ENCODE results near the gene MAGIX.

MAGIX gene

GRCh38 chrX:49183701-49184281 is 21.2 kb downstream of the MAGIX start:
- in situ Hi-C loops (cut with MboI; ENCODE audit: low sequenced_read_pairs), result no loop called here
- Histone ChIP-seq H3K9me3 (no peaks in the 10 kb centered on the region), H3K27me3 (ENCODE audit: low read depth) (no peaks in the 10 kb centered on the region), H3K36me3 (replicated peaks) (peaks cover 46% of the 10 kb centered on the region), H3K4me3 (peak overlapping the region; percentile 20), H3K4me1 (peaks cover 13% of the 10 kb centered on the region)
- DNase-seq (ENCODE audit: low spot score in 2 of 2), result peak in 1 of 2 experiments; percentile 64

DNA sequence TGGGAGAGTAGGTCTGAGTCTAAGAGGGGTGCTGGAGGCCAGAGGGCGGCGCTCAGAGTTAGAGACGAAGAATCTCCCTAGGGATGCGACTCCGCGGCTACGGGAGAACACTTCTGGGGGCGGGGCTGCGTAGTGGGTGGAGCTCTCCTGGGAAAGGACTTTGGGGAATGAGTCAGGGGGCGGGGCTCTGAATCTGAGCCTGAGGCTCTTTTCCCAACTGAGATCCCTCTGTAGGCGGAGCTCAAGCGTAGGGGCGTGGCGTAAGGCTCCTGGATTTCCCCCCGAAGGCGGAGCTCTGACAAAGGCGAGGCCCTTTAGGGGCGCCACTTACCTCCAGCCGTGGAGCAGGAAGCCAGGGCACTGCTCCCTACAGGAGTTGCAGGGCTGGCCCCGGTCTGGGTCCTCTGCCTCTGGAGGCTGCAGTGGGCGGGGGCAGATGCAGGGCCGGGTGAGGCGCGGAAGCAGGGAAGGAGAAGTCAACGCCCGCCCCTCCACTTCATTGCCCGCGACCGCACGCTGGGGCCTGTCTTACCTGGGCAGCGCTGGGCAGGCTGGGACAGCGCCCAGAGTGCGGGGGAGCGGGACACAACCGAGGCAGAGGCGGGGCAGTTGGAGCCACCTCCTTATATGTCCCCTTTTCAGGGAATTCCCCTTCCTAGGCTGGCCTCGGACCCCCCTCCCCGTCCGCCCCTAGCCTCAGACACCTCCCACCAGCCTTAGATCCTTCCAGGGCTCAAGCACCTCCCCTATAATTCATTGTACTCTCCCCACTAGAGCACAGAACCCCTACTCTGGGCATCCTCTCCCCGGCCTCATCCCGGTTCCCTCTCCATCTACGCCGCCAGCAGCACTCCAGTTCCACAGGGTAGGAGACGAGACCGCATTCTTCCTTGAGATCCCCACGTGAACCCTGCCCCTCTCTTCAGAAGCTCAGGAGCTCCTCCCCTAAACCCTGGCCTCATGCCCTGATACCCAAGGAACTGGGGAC is 22.0 kb downstream of the MAGIX start:
- Histone ChIP-seq H3K4me1 (peaks cover 21% of the 10 kb centered on the region), H3K4me3 (peak overlapping the region; percentile 74), H3K36me3 (replicated peaks) (peaks cover 38% of the 10 kb centered on the region), H3K9me3 (no peaks in the 10 kb centered on the region), H3K27me3 (ENCODE audit: low read depth) (no peaks in the 10 kb centered on the region)
- peak; percentile 95 to 100 for DNase-seq (ENCODE audit: low spot score in 2 of 2)
- in situ Hi-C loops (cut with MboI; ENCODE audit: low sequenced_read_pairs), result no loop called here

DNA sequence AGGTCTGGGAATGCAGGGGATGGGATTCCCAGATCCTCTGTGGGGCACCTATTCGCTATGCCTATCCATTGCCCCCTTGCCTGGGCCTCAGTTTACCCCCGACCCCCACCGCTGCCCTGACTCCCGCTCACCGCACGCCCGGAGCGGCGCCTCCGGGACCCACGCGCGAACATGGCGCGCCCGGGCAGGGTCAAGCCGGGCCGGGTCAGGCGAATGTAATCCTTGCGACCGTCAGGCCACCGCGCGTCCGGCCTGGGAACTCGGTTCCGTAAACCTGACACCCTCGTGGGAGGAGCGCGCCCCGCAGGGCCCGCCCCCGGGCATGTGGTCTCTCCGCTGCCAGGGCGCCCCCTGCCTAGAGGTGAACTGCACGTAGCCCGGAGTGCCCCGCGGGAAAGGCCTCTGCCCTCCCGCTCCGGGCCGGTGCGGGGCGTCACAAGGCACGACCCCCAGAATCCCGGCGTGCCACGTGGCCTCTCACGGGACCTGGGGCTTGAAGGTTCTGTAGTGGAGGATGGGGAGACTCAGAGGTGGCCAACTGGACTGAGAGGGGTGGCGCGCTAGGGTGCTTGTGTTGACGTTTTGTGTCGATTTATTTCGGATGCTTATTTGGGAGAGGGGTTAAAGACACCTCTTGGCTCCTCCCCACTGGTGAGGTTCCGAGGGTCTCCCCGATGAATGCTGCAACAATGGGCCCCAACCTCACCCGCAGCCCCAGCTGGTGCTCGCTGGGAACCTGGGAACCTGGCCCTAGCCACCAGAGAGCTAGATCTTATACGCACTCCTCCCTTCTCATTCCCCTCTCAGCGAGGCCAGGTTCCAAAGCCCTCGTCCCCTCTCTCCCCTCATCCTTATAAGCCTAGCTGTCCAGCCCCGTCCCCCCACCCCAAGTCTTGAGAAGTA is 23.8 kb downstream of the MAGIX start, which contains the start of gene PRICKLE3:
Gene PRICKLE3 (minus strand): TSS at position 249 of the 903 bp plus-strand sequence. CDS start 76 bp downstream, at position 173.
- Histone ChIP-seq H3K36me3 (replicated peaks) (peaks cover 25% of the 10 kb centered on the region), H3K4me1 (peaks cover 28% of the 10 kb centered on the region), H3K27me3 (ENCODE audit: low read depth) (no peaks in the 10 kb centered on the region), H3K9me3 (no peaks in the 10 kb centered on the region), H3K4me3 (peak within 1 kb of the TSS; percentile 74)
- in situ Hi-C loops (cut with MboI; ENCODE audit: low sequenced_read_pairs), result no loop called here
- DNase-seq (ENCODE audit: low spot score in 2 of 2), result peak; percentile 67 to 95

GRCh38 chrX:49187028-49187394 is 24.5 kb downstream of the MAGIX start:
- in situ Hi-C loops (cut with MboI; ENCODE audit: low sequenced_read_pairs), result no loop called here
- Histone ChIP-seq H3K36me3 (replicated peaks) (peaks cover 21% of the 10 kb centered on the region), H3K27me3 (ENCODE audit: low read depth) (no peaks in the 10 kb centered on the region), H3K4me3 (no peak overlapping the region), H3K9me3 (no peaks in the 10 kb centered on the region), H3K4me1 (peaks cover 28% of the 10 kb centered on the region)
- no peak for DNase-seq (ENCODE audit: low spot score in 2 of 2)

- Histone ChIP-seq H3K36me3 (replicated peaks) (peaks cover 15% of the 10 kb centered on the region), H3K9me3 (no peaks in the 10 kb centered on the region), H3K4me1 (peaks cover 28% of the 10 kb centered on the region), H3K27me3 (ENCODE audit: low read depth) (no peaks in the 10 kb centered on the region), H3K4me3 (no peak overlapping the region)
- no peak for DNase-seq (ENCODE audit: low spot score in 2 of 2)
- in situ Hi-C loops (cut with MboI; ENCODE audit: low sequenced_read_pairs), result no loop called here
Measured at GRCh38 chrX:49187526-49187925, 25.0 kb downstream of the MAGIX start.

- H3K4me3 ChIP-seq, result no peak overlapping the region
- DNase-seq (ENCODE audit: low spot score in 2 of 2), result peak in 1 of 2 experiments; percentile 68
- no peaks in the 10 kb centered on the region for H3K27me3 ChIP-seq (ENCODE audit: low read depth)
- no peaks in the 10 kb centered on the region for H3K9me3 ChIP-seq
- in situ Hi-C loops (cut with MboI; ENCODE audit: low sequenced_read_pairs), result no loop called here
- H3K4me1 ChIP-seq, result peaks cover 28% of the 10 kb centered on the region
- H3K36me3 ChIP-seq (replicated peaks), result peaks cover 5% of the 10 kb centered on the region
Measured at GRCh38 chrX:49188468-49189076, 26.0 kb downstream of the MAGIX start.

- no peaks in the 10 kb centered on the region for H3K27me3 ChIP-seq (ENCODE audit: low read depth)
- peaks cover 25% of the 10 kb centered on the region for H3K4me1 ChIP-seq
- no peak for DNase-seq (ENCODE audit: low spot score in 2 of 2)
- peak overlapping the region; percentile 34; the same call in 1 of the 2 replicates for H3K4me3 ChIP-seq
- no peaks in the 10 kb centered on the region for H3K9me3 ChIP-seq
- in situ Hi-C loops (cut with MboI; ENCODE audit: low sequenced_read_pairs), result no loop called here
- H3K36me3 ChIP-seq (replicated peaks), result no peaks in the 10 kb centered on the region
Measured at GRCh38 chrX:49189606-49190005, 27.0 kb downstream of the MAGIX start.

- Histone ChIP-seq H3K9me3 (no peaks in the 10 kb centered on the region), H3K4me1 (peaks cover 25% of the 10 kb centered on the region), H3K36me3 (replicated peaks) (no peaks in the 10 kb centered on the region), H3K27me3 (ENCODE audit: low read depth) (no peaks in the 10 kb centered on the region), H3K4me3 (peak overlapping the region; percentile 75)
- peak; percentile 97 to 100 for DNase-seq (ENCODE audit: low spot score in 2 of 2)
- in situ Hi-C loops (cut with MboI; ENCODE audit: low sequenced_read_pairs), result no loop called here
Measured at GRCh38 chrX:49190821-49191573, 28.4 kb downstream of the MAGIX start.

DNA sequence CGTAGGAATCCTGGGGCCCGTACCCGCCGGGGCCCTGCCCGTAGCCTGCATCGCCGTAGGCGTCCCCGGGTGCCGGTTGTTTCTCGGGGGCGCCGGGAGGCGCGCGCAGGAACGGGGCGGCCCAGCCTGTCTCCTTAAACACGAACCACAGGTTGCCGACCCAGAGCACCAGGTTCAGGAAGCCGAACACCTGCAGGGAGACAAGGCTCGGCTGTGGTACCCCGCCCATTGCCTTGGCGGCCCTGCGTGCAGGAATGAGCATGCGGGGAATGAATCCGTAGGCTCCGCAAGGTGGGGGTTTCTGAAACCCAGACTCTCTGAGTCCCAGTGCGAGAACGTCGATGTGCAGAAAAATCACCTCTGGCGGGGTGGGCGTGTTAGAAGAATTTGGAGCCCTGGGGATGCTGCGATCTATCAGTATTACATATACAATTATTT is 29.0 kb downstream of the MAGIX start:
- H3K36me3 ChIP-seq (replicated peaks), result no peaks in the 10 kb centered on the region
- H3K4me3 ChIP-seq, result peak overlapping the region; percentile 75
- no peaks in the 10 kb centered on the region for H3K27me3 ChIP-seq (ENCODE audit: low read depth)
- in situ Hi-C loops (cut with MboI; ENCODE audit: low sequenced_read_pairs), result no loop called here
- H3K4me1 ChIP-seq, result peaks cover 22% of the 10 kb centered on the region
- peak in 1 of 2 experiments; percentile 57 for DNase-seq (ENCODE audit: low spot score in 2 of 2)
- no peaks in the 10 kb centered on the region for H3K9me3 ChIP-seq

DNA sequence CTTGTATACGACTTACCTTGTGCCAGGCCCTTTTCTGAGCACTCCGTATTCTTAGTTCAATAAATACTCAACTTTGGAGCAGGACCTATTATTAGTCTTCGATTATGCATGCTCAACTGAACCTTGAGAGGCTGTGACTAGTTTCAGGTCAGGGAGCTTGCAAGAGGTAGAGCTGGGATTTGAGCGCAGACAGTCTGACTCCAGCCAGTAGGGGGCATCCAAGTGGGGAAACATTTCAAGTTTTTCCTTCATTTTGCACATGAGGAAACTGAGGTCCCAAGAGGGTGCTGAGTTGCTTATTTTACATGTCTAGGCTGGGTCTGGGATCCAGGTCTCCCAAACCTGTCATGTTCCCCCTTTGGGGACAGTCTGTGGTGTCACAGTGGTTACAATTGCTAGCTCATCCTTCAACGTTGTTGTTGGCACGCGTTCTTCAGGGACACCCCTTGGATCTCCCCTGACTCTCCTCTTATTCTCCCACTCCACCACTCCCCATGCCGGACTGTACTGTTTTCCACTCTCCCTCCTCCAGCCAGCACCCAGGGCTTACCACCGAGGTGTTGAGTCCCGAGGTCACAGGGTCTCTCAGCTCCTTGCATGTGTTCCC is 30.3 kb downstream of the MAGIX start:
- Histone ChIP-seq H3K4me1 (peaks cover 20% of the 10 kb centered on the region), H3K9me3 (no peaks in the 10 kb centered on the region), H3K36me3 (replicated peaks) (no peaks in the 10 kb centered on the region), H3K27me3 (ENCODE audit: low read depth) (no peaks in the 10 kb centered on the region), H3K4me3 (no peak overlapping the region)
- in situ Hi-C loops (cut with MboI; ENCODE audit: low sequenced_read_pairs), result no loop called here
- peak; percentile 58 to 74 for DNase-seq (ENCODE audit: low spot score in 2 of 2)

GRCh38 chrX:49193542-49193964 is 31.0 kb downstream of the MAGIX start:
- H3K36me3 ChIP-seq (replicated peaks), result no peaks in the 10 kb centered on the region
- H3K4me1 ChIP-seq, result peaks cover 17% of the 10 kb centered on the region
- H3K9me3 ChIP-seq, result no peaks in the 10 kb centered on the region
- DNase-seq (ENCODE audit: low spot score in 2 of 2), result no peak
- no peak overlapping the region for H3K4me3 ChIP-seq
- in situ Hi-C loops (cut with MboI; ENCODE audit: low sequenced_read_pairs), result no loop called here
- H3K27me3 ChIP-seq (ENCODE audit: low read depth), result no peaks in the 10 kb centered on the region

- Histone ChIP-seq H3K4me1 (peaks cover 5% of the 10 kb centered on the region), H3K27me3 (ENCODE audit: low read depth) (no peaks in the 10 kb centered on the region), H3K9me3 (no peaks in the 10 kb centered on the region), H3K4me3 (no peak overlapping the region), H3K36me3 (replicated peaks) (no peaks in the 10 kb centered on the region)
- no peak for DNase-seq (ENCODE audit: low spot score in 2 of 2)
- in situ Hi-C loops (cut with MboI; ENCODE audit: low sequenced_read_pairs), result no loop called here
Measured at GRCh38 chrX:49197543-49198087, 35.1 kb downstream of the MAGIX start.
